Stimulated activated CD8-positive, alpha-beta memory T cell treated with anti-CD3 and anti-CD28 coated beads, Interleukin-7, amount 100 ng/mL, for 24 hours (primary cell): Measurements from ENCODE around the gene MNT.

Source experiments
- DNase-seq: peaks from one replicate; pipeline ENCODE4 v3.0.0-alpha.2; 2020; ENCODE audit warnings: low read depth

The MNT gene

GRCh38 chr17:2363851-2364762 lies 36.8 kb downstream of the MNT start:
- DNase-seq, result no peak

- no peak for DNase-seq
These were observed 37.5 kb downstream of the MNT start for GRCh38 chr17:2363318-2363717.

GRCh38 chr17:2362881-2363280 lies 38.0 kb downstream of the MNT start:
- DNase-seq, result no peak

- DNase-seq, result no peak
These were observed 38.4 kb downstream of the MNT start for GRCh38 chr17:2362416-2362815.

GRCh38 chr17:2362016-2362415 lies 38.8 kb downstream of the MNT start:
- DNase-seq, result no peak

DNA sequence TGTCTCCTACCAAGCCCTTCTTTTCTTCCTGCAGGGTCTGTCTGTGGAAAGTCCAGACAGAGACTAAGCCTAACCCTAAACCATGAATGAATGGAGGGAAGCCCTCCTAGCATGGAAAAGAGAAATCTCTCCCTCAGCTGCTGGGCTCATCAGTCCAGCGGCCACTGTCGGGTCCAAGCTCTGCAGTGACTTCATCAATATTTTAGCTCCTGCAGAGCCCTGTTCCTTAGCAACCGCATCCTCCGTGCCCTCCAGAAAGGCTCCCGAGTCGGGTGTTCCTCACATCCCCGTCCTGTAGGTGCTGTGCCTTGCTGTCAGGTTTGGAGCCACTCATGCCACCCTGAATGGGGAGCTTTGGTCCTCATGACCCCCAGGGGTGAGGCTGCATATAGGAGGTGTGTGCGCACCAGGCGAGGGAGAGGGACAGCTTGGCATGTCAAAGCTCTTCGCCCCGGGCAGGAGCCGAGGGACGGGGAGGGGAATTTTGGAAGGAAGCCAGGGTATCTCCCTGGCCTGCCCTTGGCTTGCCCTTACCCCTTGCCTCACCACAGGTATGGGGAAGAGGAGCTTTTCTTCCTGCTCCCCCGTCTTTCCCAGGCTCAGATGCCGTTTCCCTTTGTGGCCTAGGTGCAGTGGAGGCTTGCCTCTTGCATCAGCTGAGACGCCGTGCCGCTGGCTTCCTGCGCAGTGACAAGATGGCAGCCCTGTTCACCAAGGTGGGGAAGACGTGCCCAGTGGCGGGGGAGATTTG lies 39.7 kb downstream of the MNT start:
- no peak for DNase-seq

GRCh38 chr17:2357931-2358434 lies 42.9 kb downstream of the MNT start:
- DNase-seq, result no peak

GRCh38 chr17:2357237-2357636 lies 43.6 kb downstream of the MNT start:
- no peak for DNase-seq

- no peak for DNase-seq
These were observed 46.5 kb downstream of the MNT start for GRCh38 chr17:2354311-2354710.

- DNase-seq, result no peak
These were observed 49.6 kb downstream of the MNT start for GRCh38 chr17:2351269-2351668.

- DNase-seq, result no peak
These were observed 52.8 kb downstream of the MNT start for GRCh38 chr17:2347805-2348685.

DNA sequence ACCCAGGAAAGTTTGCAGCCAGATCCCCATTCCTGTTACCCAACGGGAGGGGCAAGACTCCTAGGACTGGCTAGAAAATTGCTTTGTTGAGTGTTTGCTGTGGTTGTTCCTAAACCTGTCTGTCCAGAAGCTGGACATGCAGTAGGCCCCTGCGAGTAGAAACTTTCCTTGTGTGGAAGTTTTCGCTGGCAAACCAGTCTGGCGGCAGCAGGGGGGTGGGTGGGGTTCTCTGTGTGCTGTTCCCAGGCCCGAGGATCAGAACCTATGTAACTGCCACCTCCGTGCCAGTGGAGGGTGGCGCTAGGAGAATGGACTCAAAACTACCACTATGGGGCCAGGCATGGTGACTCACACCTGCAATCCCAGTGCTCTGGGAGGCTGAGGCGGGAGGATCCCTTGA lies 54.4 kb downstream of the MNT start:
- no peak for DNase-seq

DNA sequence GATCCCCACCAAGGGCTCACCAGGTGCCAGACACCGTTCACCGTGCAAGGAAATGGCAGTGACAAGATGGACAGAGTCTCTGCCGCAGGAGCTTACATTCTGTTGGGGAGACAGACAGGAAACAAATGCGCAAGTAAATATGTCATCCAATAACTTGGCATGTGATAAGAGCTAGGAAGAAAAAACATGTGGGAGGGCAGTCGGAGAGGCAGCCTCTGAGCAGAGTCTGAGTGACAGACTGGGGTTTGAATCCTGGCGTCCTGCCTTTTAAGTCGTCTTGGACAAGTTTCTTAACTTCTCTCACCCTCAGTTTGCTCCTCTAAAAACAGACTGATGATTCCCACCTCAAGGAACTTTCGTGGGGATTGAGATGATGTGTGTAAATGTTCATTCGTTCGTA lies 56.3 kb downstream of the MNT start:
- no peak for DNase-seq

DNA sequence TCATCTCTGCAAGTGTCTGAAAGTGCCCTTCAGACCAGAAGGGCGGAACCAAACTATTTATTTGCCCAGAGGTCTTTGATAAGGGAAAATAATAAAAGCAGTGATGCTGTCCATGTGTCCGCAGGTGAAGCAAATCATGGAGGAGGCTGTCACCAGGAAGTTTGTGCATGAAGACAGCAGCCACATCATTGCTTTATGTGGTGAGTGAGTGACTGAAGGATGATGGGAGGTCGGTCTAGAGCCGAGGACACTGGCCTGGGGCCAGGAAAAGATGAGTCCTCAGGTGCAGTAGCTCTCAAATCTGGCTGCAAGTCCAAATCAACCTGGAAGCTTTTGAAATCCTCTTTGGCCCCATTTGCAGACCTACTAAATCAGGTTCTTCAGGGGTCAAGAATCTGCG lies 57.4 kb downstream of the MNT start:
- no peak for DNase-seq

DNA sequence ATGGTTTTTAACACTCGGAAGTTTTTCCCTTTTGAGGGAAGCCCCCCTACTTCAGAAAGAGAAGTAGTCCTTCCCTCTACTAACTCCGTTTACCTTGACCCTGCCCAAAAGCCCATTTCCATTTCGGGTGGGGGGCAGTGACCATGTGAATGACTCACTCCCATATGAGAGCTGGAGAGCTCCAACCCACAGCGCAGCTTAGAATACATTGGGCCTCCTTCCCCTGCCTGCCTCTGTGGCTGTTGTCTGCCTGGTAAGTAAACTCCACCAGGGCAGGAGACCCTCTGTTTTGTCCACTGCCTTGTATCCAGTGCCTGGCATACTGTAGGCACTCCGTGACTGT lies 62.6 kb downstream of the MNT start:
- no peak for DNase-seq

GRCh38 chr17:2337544-2338314 lies 63.1 kb downstream of the MNT start:
- no peak for DNase-seq

- DNase-seq, result peak; percentile 42
These were observed 63.9 kb downstream of the MNT start, which contains the start of gene SGSM2 for GRCh38 chr17:2336852-2337543. SGSM2 (plus strand) TSS chr17:2337501; CDS start chr17:2337689, 188 bp downstream.

GRCh38 chr17:2336215-2336851 lies 64.5 kb downstream of the MNT start, which contains the start of gene TSR1:
TSR1 (minus strand) TSS chr17:2336457; CDS start chr17:2336427, 30 bp downstream.
- DNase-seq, result peak; percentile 80

DNA sequence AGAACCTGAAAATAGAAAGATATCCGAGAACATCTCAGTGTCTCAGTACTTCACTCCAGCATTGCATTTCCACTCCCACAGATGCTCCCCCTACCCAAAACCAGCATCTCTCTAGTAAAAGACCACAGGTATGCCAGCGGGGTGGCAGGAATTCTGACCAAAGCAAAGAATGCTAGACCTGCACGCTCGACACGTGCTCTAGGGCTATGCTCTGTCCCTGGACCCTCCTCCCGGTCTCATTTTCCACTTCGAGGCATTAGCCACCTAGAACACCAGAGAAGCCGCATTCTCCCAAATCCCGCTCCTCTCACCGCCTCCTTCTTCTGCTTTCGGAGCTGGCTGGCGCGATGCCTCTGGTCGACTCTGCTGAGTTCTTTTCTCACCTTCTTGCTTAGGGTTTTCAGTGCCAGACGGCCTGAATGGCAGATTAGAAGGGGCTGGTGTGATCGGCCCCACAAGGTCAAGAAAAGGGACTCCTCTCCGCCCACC lies 65.1 kb downstream of the MNT start:
- DNase-seq, result no peak
